NCI-H1694 (cell line): ENCODE results near the gene NR3C1.
A peak's percentile ranks its signal among the peaks of the same experiment; 100 is the strongest.

Source experiments
- DNase-seq: peaks from one replicate; lab custom pipeline; 2025; lab: John Stamatoyannopoulos, UW

Gene NR3C1

DNA sequence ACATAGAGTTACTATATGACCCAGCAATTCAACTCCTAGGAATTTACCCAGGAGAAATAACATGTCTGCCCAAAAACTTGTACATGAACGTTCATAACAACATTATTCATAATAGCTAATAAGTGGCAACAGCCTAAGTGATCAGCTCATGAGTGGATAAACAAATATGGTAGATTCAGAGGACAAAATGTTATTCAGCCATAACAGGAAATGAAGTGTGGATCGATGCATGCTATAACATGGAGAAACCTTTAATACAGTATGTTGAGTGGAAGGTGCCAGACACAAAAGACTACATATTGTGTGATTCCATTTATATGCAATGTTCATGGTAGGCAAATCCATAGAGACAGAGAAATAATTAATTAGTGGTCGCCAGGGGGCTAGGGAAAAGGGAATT, 22.3 kb upstream of the NR3C1 start:
- DNase-seq, result no peak

GRCh38 chr5:143418140-143418866, 14.8 kb upstream of the NR3C1 start:
- no peak for DNase-seq

- DNase-seq, result no peak
Measured at GRCh38 chr5:143417503-143418139, 14.1 kb upstream of the NR3C1 start.

DNA sequence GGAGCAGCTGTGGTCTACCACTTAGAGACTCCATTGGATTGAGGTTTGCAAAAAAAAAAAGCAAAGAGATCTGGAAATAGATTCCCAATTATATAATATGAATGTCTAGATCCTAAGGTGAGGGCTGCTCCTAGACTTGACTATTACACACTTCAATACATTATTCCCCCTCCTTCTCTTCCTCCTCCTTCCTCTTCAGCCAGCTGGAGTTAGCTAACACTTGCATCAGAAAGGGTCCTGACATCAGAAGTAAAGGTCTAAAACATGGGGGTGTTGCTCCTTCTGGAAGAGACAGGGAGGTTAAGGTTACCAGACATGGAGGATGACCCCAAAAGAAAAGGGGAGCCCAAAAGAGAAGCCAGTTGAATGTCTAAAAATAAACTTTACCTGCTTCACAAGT, 12.9 kb upstream of the NR3C1 start:
- DNase-seq, result no peak

GRCh38 chr5:143413958-143414669, 10.6 kb upstream of the NR3C1 start:
- no peak for DNase-seq

DNA sequence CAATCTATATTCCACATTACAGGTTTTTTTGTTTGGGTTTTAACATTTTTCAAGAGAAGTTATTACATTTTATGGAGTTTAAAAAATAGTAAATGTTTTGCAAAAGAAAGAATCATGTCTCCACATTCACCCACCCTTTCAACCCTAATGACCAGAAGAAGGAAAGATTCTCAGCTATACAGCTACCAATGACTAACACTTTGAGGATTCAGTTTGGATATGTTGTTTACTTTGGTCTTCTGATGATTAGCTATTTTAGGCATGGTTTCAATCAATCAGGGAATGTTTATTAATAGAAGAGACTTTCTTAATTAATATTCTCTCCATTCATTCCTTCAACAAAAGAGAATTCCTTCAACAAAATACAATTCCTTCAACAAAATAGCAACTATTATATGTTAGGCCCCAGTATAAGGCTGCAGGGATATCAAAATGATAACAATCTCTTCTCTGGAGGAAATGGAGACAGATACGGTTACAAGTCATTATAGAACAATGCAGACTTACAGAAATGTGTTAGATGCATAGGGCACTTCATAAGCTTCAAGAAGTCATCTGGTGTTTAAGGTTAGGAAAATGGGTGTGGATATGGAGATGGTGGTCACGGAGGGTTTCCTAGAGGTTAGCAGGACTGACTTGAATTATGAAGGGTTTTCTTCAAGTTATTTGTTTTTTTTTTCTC, 9.3 kb upstream of the NR3C1 start:
- DNase-seq, result no peak

DNA sequence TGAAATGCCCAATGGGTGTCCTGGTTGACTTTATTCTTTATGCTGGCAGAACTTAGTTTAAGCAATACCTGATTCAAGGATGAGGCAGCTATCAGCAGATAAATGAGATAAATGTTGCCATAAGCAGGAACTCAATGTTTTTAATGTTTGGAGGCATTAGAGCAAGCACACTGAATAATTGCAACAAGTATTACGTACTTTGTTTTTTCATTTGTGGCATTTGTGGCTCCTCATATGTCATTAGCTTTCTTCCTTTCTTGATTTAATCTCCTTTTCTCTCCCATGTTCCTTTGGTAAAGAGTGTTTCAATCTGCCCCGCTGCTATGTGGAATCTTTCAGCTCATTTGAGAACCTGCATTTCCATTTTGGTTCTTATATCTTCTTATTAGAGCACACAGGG, 6.4 kb upstream of the NR3C1 start:
- DNase-seq, result no peak

DNA sequence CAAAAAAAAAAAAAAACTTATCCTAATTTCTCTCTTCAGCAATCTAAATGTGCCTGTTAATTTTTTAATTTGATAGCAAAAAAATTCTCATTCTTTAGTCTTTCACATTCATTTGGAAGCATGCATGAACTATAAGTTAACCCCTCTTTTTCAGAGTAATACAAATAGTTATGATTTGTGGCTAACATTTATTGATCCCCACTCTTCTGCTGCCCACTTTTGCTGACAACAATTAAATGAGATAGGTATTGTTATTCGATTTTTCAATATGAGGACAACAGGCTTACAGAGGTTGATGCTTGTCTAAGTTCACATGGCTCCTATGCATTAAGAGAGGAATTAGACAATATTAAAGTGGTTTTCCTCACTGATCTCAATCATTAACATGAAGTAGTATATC, 2.9 kb upstream of the NR3C1 start:
- DNase-seq, result no peak

- no peak for DNase-seq
Measured at GRCh38 chr5:143405849-143406098, 2.3 kb upstream of the NR3C1 start.

DNA sequence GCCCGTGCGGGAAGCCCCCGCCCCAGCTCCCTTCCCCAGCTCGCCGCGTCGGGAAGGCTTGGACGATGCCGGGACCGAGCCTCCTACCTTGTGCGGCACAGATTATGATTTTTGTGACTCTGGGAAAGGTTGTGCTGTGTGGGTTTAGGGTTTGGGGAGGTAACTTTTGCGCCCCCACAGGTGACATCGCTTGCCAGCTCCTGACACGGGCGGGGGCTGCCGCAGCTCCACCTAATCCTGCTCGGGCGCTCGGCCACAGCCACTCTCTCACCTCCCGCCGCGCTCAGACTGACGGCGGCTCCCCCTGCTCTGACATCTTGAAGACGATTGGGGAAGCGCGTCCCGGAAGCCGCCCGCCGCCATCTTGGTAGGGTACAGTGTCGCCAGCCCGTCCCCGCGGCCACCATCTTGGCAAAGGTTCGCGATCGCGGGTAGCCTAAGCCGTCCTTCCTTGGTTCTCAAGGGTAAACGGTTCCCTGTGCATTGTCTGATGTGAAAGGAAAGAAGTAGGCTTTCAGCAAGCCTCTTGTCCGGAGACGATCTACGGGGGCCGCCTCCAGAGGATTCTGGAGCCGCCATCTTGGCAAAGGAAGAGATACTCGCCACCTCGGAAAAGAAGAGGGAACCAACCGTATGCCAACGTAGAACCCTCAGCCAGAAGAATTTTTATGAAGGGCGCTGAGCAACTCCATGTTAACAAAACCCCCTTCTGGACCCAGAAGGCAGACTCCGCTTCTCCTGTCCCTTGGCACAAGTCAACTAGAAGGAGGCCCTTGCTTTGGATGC, 1.8 kb upstream of the NR3C1 start:
- DNase-seq, result peak; percentile 70

DNA sequence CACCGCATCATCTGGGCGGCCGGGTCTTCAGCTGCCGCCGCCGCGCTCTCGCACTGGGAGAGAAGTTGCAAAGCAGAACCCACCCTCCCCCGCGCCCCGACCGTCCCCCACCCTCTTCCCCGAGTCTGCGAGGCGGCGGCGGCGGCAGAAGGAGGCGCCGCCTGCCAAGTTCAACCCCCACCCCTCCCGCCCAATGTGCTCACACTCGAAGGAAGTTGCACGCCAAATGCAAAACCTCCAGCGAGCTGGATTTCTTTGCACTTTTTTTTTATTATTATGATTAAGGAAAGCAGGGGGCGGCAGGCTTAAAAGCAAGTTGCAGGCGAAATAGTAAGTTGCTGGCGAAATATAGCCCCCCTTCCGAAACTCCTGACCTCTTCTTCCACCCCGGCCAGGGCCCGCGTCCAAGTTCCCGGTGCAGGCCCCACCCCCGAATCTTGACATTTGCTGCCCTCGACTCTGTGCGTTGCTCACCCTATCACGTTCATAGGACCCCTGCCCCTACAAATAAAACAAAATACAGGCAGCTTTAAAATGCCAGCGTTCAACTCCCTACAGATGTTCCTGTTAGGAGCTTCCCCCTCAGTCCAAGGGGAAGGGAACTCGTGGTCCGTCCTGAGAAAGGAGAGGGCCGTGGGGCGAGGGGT, 1.1 kb upstream of the NR3C1 start:
- peak; percentile 55 for DNase-seq

DNA sequence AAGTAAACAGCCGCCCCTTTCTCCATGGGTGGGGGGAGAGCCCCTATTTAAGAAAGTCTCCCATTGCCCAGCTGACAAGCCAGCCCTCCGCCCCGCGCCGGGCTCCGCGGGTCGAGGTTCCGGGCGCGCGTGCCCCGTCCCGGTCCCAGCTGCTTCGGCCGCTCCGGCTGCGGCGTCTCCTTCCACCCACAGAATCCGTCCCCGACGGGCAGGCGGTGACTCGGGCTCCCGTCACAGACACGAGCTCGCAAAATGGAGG, 223 bp downstream of the NR3C1 start:
- no peak for DNase-seq

DNA sequence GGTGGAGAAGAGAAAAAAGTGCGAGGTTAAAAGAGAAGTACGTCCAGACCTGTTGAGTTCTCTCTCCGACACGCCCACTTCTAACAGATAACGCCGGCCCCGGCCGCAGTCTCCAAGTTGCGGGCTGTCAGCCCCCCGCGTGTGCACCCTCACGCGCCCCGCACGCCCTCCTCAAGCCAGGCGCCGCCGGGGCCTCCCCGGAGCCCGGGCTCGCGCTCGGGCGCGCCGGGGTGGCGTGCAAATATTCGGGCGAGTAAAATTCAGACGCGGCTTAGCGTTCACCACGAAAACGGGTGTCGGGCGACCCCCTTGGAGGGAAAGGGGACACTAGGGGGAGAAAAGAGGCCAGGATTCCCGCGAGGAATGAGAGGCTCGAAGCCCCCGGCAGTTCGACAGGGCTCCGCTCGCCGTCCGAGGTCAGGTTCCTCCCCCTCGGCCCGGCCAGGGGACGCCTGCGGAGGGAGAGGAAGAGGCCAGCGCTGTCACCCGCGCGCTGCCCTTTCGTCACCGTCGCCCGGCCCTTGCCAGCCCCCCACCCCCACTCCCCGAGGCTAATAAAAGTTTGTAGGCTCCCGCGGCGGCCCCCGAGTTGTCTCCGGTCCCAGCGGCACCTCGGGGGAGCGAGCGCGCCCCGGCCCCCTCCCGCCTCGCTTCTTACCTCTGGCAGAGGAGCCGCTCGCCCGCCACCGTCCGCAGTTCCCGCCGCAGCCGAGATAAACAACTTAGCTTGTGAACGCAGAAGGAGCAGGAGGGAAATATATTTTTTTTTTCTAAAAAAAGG, 743 bp downstream of the NR3C1 start:
- no peak for DNase-seq

DNA sequence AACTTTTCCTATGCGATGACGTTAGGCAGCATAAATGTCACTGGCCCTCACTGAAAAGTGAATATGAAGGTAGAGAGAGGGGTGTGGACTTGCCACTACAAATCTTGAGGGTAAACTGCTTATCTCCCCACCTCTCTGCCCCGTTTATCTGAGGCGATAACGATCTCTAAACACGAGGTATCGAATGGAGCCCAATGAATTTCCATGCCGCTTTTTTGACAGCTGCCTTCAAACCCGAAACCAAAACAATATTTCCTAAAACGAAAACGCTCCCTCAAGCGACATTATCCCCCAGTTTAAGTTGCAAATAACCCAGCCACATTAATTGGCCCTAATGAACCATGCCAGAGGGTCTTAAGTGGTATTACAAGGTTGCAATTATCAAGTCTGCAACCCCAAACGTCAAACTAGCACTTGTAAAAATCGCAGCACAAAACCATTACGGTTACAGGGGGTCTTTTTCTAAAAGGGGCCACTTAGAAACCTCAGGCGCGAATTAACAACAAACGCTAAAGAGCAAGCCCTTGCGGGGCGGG, 1.4 kb downstream of the NR3C1 start:
- DNase-seq, result no peak

- no peak for DNase-seq
Measured at GRCh38 chr5:143401227-143402016, 2.1 kb downstream of the NR3C1 start.

DNA sequence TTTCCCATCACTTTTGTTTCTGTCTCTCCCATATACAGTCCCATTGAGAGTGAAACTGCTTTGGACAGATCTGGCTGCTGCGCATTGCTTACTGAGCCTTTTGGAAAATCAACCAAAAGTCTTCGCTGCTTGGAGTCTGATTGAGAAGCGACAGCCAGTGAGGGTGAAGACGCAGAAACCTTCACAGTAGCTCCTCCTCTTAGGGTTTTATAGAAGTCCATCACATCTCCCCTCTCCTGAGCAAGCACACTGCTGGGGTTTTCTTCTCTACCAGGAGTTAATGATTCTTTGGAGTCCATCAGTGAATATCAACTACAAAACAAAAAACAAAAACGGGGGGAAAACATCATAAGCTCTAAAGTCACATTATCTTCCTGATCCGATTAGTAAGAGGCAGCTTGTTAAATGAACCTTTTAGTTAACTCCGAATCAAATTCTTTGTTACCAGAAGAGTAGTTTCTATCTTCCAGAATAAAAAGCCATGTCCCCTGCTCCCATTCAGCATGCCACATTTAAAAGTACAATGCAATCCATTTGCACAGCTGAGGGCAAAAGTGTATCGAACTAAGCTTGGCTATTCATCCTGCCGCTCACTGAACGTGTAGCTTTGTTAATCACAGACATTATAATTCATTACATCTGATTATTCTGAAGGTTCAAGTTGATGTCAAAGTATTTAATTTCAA, 2.8 kb downstream of the NR3C1 start:
- peak; percentile 13 for DNase-seq

DNA sequence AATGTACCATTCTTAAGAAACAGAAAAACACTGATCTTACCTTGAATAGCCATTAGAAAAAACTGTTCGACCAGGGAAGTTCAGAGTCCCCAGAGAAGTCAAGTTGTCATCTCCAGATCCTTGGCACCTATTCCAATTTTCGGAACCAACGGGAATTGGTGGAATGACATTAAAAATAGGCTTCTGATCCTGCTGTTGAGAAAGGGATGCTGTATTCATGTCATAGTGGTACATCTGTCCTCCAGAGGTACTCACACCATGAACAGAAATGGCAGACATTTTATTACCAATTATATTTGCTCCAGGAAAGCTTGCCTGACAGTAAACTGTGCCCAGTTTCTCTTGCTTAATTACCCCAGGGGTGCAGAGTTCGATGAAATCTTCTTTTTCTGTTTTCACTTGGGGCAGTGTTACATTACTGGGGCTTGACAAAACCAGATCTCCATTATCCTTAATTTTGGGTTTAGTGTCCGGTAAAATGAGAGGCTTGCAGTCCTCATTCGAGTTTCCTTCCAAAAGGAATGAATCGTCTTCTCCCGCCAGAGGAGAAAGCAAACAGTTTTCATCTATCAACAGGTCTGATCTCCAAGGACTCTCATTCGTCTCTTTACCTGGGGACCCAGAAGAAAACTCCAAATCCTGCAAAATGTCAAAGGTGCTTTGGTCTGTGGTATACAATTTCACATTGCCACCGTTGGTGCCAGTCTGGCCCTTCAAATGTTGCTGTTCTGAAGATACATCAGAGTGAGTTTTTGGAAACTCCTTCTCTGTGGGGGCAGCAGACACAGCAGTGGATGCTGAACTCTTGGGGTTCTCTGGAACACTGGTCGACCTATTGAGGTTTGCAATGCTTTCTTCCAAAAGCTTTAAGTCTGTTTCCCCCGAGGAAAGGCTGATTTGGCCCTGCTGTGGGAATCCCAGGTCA, 3.6 kb downstream of the NR3C1 start:
- DNase-seq, result no peak

DNA sequence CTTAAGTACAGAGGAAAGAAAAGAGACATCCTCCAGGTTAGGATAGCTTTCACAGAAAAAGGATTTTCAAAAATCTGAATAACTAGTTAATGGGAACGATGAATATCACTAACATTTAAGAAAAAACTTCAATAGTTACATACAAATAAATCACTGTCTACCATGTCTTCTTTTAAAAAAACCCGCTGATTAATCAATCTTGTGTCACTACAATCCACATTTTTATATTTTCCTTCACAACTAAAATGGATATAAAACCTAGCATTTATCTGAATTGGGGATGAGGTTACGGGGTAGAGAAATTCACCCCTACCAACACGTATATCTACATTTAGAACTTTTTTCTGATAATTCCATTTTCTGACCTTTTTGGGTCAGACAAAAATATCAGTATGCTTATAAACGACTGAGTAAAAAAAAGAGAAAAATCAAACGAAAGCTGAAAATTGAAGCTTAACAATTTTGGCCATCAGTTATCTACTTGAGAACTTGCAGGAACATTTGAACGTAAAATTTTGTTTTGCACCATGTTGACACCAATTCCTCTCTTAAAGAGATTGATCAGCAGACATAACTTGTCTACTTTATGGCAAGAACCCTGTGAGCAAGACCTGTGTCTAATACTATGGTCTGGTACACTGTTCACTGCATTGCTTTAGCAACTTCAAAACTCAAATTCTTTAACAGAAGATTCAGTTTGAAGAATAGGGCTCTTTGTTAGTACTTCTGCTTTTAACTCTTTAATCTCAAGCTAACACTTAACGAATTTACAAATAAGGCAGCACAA, 4.8 kb downstream of the NR3C1 start:
- DNase-seq, result no peak
